T-helper 1 cell treated with Interleukin-12 subunit alpha and Interleukin-12 subunit beta and Interleukin-4 antibody, amounts not matched to agents 30 μg/mL and 1 μg/mL, for 36 hours (primary cell): ENCODE measurements around the gene SRGAP2C.
"Not testable (repeated sequence)": the region's sequence is repeated elsewhere in the genome, so short reads cannot be mapped to it uniquely, and the experiment has no call there.

Experiments used
- H3K27ac Mint-ChIP-seq: one replicate; pipeline ENCODE4 v1.8.0; 2021; ENCODE audit warnings: mild to moderate bottlenecking, mixed read lengths
- H3K27me3 Mint-ChIP-seq: one replicate; pipeline ENCODE4 v1.8.0; 2021; ENCODE audit warnings: low read depth, mixed read lengths
- H3K36me3 Mint-ChIP-seq: one replicate; pipeline ENCODE4 v1.8.0; 2021; ENCODE audit warnings: low read depth, mixed read lengths
- H3K4me1 Mint-ChIP-seq: one replicate; pipeline ENCODE4 v1.8.0; 2021; ENCODE audit warnings: low read depth, mixed read lengths
- H3K4me3 Mint-ChIP-seq: one replicate; pipeline ENCODE4 v1.8.0; 2021; ENCODE audit warnings: mild to moderate bottlenecking, moderate library complexity, mixed read lengths
- H3K9me3 Mint-ChIP-seq: one replicate; pipeline ENCODE4 v1.8.0; 2021; ENCODE audit warnings: mixed read lengths

The SRGAP2C gene

DNA sequence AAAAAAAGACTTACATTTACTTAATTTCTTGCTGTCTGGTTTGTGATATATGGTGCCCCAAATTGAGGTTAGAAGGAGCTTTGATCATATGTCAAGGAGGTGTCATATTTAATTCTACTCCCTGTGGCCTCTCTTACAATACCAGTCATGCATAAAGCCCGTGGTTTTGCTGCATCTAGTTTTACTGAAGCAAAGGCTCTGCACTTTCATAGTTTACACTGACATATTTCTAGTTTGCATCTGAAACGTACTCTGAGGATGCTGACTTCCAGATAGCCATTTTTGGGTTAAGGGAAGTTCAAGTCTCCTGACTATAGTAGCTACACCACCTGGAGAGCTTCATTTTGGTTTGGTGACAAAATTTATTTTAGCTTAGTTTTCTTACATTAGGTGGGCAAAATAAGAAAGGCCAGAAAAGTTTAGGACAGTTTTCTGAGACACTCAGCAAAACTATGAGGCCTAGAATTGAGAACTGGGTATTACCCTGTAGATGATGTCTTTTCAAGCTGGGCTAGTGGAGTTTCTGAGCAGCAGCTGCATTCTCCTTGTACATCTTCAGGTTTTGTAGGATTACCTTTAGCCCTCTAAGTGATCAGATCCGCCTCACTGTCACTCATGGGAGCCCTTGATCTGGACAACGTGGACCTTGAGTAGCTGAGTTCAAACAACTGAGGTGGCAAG, 47.8 kb downstream of the SRGAP2C start:
- H3K36me3 Mint-ChIP-seq, H3K9me3 Mint-ChIP-seq, H3K4me1 Mint-ChIP-seq: not testable (repeated sequence)

DNA sequence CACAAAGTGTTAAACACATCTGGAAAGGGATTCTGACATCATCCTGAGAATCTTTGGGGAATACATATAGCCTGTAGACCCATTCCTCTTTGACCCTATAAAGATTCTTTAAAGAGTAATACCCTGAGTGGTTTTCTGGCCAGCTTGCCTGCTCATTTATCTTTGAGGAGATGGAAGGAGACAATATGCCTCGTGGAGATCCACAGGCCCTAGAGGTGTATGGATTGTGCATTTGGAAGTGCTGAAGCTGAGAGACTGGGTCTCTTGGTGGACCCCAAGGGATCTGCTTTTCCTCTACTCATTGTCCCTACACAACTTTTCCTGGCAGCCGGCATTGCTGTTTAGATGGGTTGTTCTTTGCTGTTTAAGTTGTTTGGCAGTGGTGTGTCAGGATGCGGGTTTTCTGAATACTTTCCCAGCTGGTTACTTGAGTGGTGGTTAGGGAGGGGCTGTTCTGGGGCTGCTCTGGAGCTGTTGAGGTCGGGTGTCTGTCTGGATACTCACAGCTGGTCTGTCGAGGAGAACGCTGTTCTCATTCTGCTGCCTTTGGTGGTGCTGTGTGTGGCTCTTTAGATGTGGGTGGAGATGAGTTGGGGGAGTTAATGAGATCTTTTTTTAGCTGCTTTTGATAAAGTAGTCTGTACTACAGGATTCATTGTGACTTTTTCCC, 49.5 kb downstream of the SRGAP2C start:
- not testable (repeated sequence) for H3K36me3 Mint-ChIP-seq, H3K27ac Mint-ChIP-seq, H3K9me3 Mint-ChIP-seq, H3K27me3 Mint-ChIP-seq, H3K4me3 Mint-ChIP-seq, H3K4me1 Mint-ChIP-seq

More for the DNA sequence above, 47.8 kb downstream of the SRGAP2C start:
- not testable (repeated sequence) for H3K27ac Mint-ChIP-seq, H3K27me3 Mint-ChIP-seq, H3K4me3 Mint-ChIP-seq

GRCh38 chr1:121238384-121238783, 53.6 kb downstream of the SRGAP2C start:
- H3K36me3 Mint-ChIP-seq, H3K4me1 Mint-ChIP-seq, H3K4me3 Mint-ChIP-seq, H3K27me3 Mint-ChIP-seq, H3K27ac Mint-ChIP-seq, H3K9me3 Mint-ChIP-seq: not testable (repeated sequence)

- not testable (repeated sequence) for H3K4me1 Mint-ChIP-seq, H3K36me3 Mint-ChIP-seq, H3K27ac Mint-ChIP-seq, H3K27me3 Mint-ChIP-seq, H3K4me3 Mint-ChIP-seq, H3K9me3 Mint-ChIP-seq
These were observed 59.1 kb downstream of the SRGAP2C start for GRCh38 chr1:121243913-121244312.

GRCh38 chr1:121246399-121246798, 61.6 kb downstream of the SRGAP2C start:
- H3K27me3 Mint-ChIP-seq, H3K36me3 Mint-ChIP-seq, H3K27ac Mint-ChIP-seq, H3K4me1 Mint-ChIP-seq, H3K9me3 Mint-ChIP-seq, H3K4me3 Mint-ChIP-seq: not testable (repeated sequence)

GRCh38 chr1:121252656-121253055, 67.9 kb downstream of the SRGAP2C start:
- not testable (repeated sequence) for H3K27ac Mint-ChIP-seq, H3K36me3 Mint-ChIP-seq, H3K27me3 Mint-ChIP-seq, H3K4me1 Mint-ChIP-seq, H3K9me3 Mint-ChIP-seq, H3K4me3 Mint-ChIP-seq

GRCh38 chr1:121254618-121255017, 69.8 kb downstream of the SRGAP2C start:
- H3K27me3 Mint-ChIP-seq, H3K27ac Mint-ChIP-seq, H3K9me3 Mint-ChIP-seq, H3K36me3 Mint-ChIP-seq, H3K4me1 Mint-ChIP-seq, H3K4me3 Mint-ChIP-seq: not testable (repeated sequence)

GRCh38 chr1:121257632-121258031, 72.9 kb downstream of the SRGAP2C start:
- H3K9me3 Mint-ChIP-seq, H3K27me3 Mint-ChIP-seq, H3K27ac Mint-ChIP-seq, H3K4me1 Mint-ChIP-seq, H3K4me3 Mint-ChIP-seq, H3K36me3 Mint-ChIP-seq: not testable (repeated sequence)

- H3K27ac Mint-ChIP-seq, H3K4me3 Mint-ChIP-seq, H3K27me3 Mint-ChIP-seq, H3K4me1 Mint-ChIP-seq, H3K36me3 Mint-ChIP-seq, H3K9me3 Mint-ChIP-seq: not testable (repeated sequence)
These were observed 73.4 kb downstream of the SRGAP2C start for GRCh38 chr1:121258134-121258533.

GRCh38 chr1:121260205-121260604, 75.4 kb downstream of the SRGAP2C start:
- H3K9me3 Mint-ChIP-seq, H3K4me3 Mint-ChIP-seq, H3K36me3 Mint-ChIP-seq, H3K4me1 Mint-ChIP-seq, H3K27ac Mint-ChIP-seq, H3K27me3 Mint-ChIP-seq: not testable (repeated sequence)

- not testable (repeated sequence) for H3K9me3 Mint-ChIP-seq, H3K27me3 Mint-ChIP-seq, H3K4me3 Mint-ChIP-seq, H3K4me1 Mint-ChIP-seq, H3K27ac Mint-ChIP-seq, H3K36me3 Mint-ChIP-seq
These were observed 77.4 kb downstream of the SRGAP2C start for GRCh38 chr1:121262163-121262562.

- not testable (repeated sequence) for H3K36me3 Mint-ChIP-seq, H3K27ac Mint-ChIP-seq, H3K9me3 Mint-ChIP-seq, H3K27me3 Mint-ChIP-seq, H3K4me3 Mint-ChIP-seq
- peaks cover 12% of the 10 kb centered on the region for H3K4me1 Mint-ChIP-seq
These were observed 79.0 kb downstream of the SRGAP2C start for GRCh38 chr1:121263789-121264244.

- H3K9me3 Mint-ChIP-seq, H3K4me3 Mint-ChIP-seq, H3K36me3 Mint-ChIP-seq, H3K27me3 Mint-ChIP-seq, H3K27ac Mint-ChIP-seq: not testable (repeated sequence)
- H3K4me1 Mint-ChIP-seq = peaks cover 10% of the 10 kb centered on the region
These were observed 82.3 kb downstream of the SRGAP2C start for GRCh38 chr1:121267072-121267471.

DNA sequence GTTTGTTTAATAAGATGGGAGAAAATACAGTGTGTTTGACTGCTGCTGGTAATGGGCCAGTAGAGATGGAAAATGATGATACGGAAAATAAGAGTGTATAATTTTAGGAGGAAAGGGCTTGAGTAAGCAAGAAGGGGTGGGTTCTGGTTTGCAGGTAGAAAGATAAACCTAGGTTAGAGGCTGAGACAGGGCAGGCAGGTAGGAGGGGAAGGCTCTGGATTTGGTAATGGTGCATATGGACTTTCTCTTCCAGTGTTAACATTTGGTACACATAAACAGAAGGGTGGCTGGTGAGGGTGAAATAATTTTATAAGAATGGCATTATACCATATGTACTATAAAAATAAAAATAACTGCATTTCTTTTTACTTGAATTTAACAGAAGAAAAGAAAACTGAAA, 84.5 kb downstream of the SRGAP2C start:
- not testable (repeated sequence) for H3K36me3 Mint-ChIP-seq, H3K27ac Mint-ChIP-seq, H3K4me3 Mint-ChIP-seq, H3K9me3 Mint-ChIP-seq, H3K27me3 Mint-ChIP-seq
- H3K4me1 Mint-ChIP-seq = peaks cover 10% of the 10 kb centered on the region

GRCh38 chr1:121269973-121270372, 85.2 kb downstream of the SRGAP2C start:
- not testable (repeated sequence) for H3K36me3 Mint-ChIP-seq, H3K9me3 Mint-ChIP-seq, H3K4me1 Mint-ChIP-seq, H3K27me3 Mint-ChIP-seq
- peak overlapping the region; percentile 76 for H3K4me3 Mint-ChIP-seq
- H3K27ac Mint-ChIP-seq = peak overlapping the region; percentile 81
